Fibroblast of peridontal ligament (primary cell): ENCODE results near the gene PPP1R13B.
"Not testable (repeated sequence)": the region's sequence is repeated elsewhere in the genome, so short reads cannot be mapped to it uniquely, and the experiment has no call there.

ENCODE experiments used
- DNase-seq: peaks from one replicate; pipeline ENCODE4 v3.0.0-alpha.2; 2010; ENCODE audit errors: extremely low read depth

The PPP1R13B gene

GRCh38 chr14:103776319-103776718 is 71.1 kb downstream of the PPP1R13B start:
- DNase-seq, result not testable (repeated sequence)

GRCh38 chr14:103775506-103775905 is 71.9 kb downstream of the PPP1R13B start:
- DNase-seq, result no peak

GRCh38 chr14:103773521-103773920 is 73.9 kb downstream of the PPP1R13B start:
- no peak for DNase-seq

- no peak for DNase-seq
Measured at GRCh38 chr14:103772078-103772712, 75.2 kb downstream of the PPP1R13B start.

GRCh38 chr14:103770902-103771301 is 76.5 kb downstream of the PPP1R13B start:
- no peak for DNase-seq

- no peak for DNase-seq
Measured at GRCh38 chr14:103770500-103770899, 76.9 kb downstream of the PPP1R13B start.

- DNase-seq, result no peak
Measured at GRCh38 chr14:103767336-103767894, 80.0 kb downstream of the PPP1R13B start.

GRCh38 chr14:103765526-103765925 is 81.8 kb downstream of the PPP1R13B start:
- no peak for DNase-seq

- DNase-seq, result peak; percentile 12
Measured at GRCh38 chr14:103763730-103764488, 83.5 kb downstream of the PPP1R13B start.

- DNase-seq, result no peak
Measured at GRCh38 chr14:103762541-103762940, 84.8 kb downstream of the PPP1R13B start.

GRCh38 chr14:103762036-103762435 is 85.3 kb downstream of the PPP1R13B start:
- no peak for DNase-seq

- no peak for DNase-seq
Measured at GRCh38 chr14:103758059-103758776, 89.2 kb downstream of the PPP1R13B start.

GRCh38 chr14:103755060-103755459 is 92.3 kb downstream of the PPP1R13B start:
- DNase-seq, result no peak

- no peak for DNase-seq
Measured at GRCh38 chr14:103753774-103754173, 93.6 kb downstream of the PPP1R13B start.

- DNase-seq, result no peak
Measured at GRCh38 chr14:103749860-103750259, 97.5 kb downstream of the PPP1R13B start.

GRCh38 chr14:103749452-103749851 is 97.9 kb downstream of the PPP1R13B start:
- DNase-seq, result no peak

GRCh38 chr14:103748534-103748857 is 98.9 kb downstream of the PPP1R13B start:
- DNase-seq, result no peak

GRCh38 chr14:103746701-103747100 is 100.7 kb downstream of the PPP1R13B start:
- peak; percentile 5 for DNase-seq

GRCh38 chr14:103745424-103745823 is 102.0 kb downstream of the PPP1R13B start:
- no peak for DNase-seq

- no peak for DNase-seq
Measured at GRCh38 chr14:103744621-103745395, 102.6 kb downstream of the PPP1R13B start.

GRCh38 chr14:103743691-103744090 is 103.7 kb downstream of the PPP1R13B start:
- DNase-seq, result no peak
